Dendritic cell treated with granulocyte-macrophage colony-stimulating factor and Interleukin-4, amounts not matched to agents 40 ng/mL and 50 ng/mL, for 4 days (primary cell): ENCODE measurements around the gene ATP2A2.
A peak's percentile ranks its signal among the peaks of the same experiment; 100 is the strongest.
"Not testable (repeated sequence)": the region's sequence is repeated elsewhere in the genome, so short reads cannot be mapped to it uniquely, and the experiment has no call there.

ENCODE experiments used
- H3K27ac Mint-ChIP-seq: one replicate; pipeline ENCODE4 v1.8.0; 2022; ENCODE audit warnings: mild to moderate bottlenecking, mixed read lengths
- H3K27me3 Mint-ChIP-seq: one replicate; pipeline ENCODE4 v1.8.0; 2022; ENCODE audit warnings: mild to moderate bottlenecking, mixed read lengths
- H3K36me3 Mint-ChIP-seq: one replicate; pipeline ENCODE4 v1.8.0; 2022; ENCODE audit warnings: low read depth, mixed read lengths
- H3K4me1 Mint-ChIP-seq: one replicate; pipeline ENCODE4 v1.8.0; 2022; ENCODE audit warnings: low read depth, mixed read lengths
- H3K4me3 Mint-ChIP-seq: one replicate; pipeline ENCODE4 v1.8.0; 2022; ENCODE audit warnings: mild to moderate bottlenecking, moderate library complexity, mixed read lengths
- H3K9me3 Mint-ChIP-seq: one replicate; pipeline ENCODE4 v1.8.0; 2022; ENCODE audit warnings: mixed read lengths
- intact Hi-C: fragments of 100-400 bp; cut with micrococcal nuclease; formaldehyde crosslinking; loops from one replicate; pipeline ENCODE4 v1.15.0; 2022

Gene ATP2A2

DNA sequence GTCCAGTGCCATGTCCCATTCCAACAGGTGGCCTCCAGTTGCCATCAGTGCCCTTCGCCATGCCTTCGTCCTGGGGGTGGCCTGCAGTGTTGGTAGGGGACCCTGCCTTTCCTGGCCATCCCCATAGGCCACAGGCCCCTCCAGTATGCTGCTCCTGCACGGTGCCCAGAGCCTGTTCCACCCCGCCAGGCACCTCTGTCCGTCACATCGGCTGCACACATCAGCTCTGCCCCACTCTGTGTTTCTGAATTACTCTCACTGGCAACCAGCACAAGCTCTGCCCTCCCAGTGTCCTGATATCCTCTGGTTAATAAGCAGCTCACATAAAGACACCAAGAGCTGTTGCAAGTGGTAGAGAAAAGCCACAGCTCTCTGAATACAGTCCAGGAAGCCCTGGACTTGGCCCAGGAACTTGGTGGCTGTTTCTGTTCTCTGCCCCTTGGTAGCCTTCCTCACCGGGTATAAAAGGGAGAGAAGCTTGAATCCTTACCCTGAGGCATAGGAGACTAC lies 31.3 kb upstream of the ATP2A2 start:
- Mint-ChIP-seq H3K27me3 (peaks cover 3% of the 10 kb centered on the region), H3K36me3 (no peaks in the 10 kb centered on the region), H3K9me3 (no peaks in the 10 kb centered on the region), H3K27ac (peak overlapping the region; percentile 56), H3K4me1 (peaks cover 29% of the 10 kb centered on the region), H3K4me3 (no peak overlapping the region)
- intact Hi-C loops: no loop called here

DNA sequence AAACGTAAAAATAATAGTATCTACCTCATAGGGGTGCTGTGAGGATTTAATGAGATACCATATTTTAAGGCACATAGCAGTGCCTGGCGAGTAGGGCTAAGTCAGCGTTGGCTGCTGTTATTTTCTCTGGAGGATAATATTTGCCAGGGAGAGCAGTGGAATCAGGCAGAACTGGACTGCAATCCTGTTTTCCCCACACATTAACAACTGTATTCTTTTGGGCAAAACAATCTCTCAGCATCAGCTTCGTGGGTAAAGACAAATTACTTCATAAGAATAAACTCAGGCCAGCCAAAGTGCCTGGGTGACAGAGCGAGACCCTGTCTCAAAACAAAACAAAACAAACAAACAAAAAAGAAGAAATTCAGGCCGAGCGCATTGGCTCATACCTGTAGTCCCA lies 29.7 kb upstream of the ATP2A2 start:
- intact Hi-C loops: no loop called here
- H3K4me3 Mint-ChIP-seq: no peak overlapping the region
- no peaks in the 10 kb centered on the region for H3K36me3 Mint-ChIP-seq
- peaks cover 35% of the 10 kb centered on the region for H3K4me1 Mint-ChIP-seq
- H3K9me3 Mint-ChIP-seq: no peaks in the 10 kb centered on the region
- no peak overlapping the region for H3K27ac Mint-ChIP-seq
- H3K27me3 Mint-ChIP-seq: peaks cover 3% of the 10 kb centered on the region

GRCh38 chr12:110252716-110253115 lies 28.3 kb upstream of the ATP2A2 start:
- Mint-ChIP-seq H3K9me3 (no peaks in the 10 kb centered on the region), H3K27me3 (peaks cover 3% of the 10 kb centered on the region), H3K27ac (peak overlapping the region; percentile 79), H3K4me1 (peaks cover 46% of the 10 kb centered on the region), H3K4me3 (no peak overlapping the region), H3K36me3 (no peaks in the 10 kb centered on the region)
- intact Hi-C loops: no loop called here

GRCh38 chr12:110253176-110253575 lies 27.9 kb upstream of the ATP2A2 start:
- Mint-ChIP-seq H3K4me1 (peaks cover 46% of the 10 kb centered on the region), H3K27ac (peak overlapping the region; percentile 79), H3K4me3 (peak overlapping the region; percentile 17), H3K27me3 (peaks cover 3% of the 10 kb centered on the region), H3K9me3 (no peaks in the 10 kb centered on the region), H3K36me3 (no peaks in the 10 kb centered on the region)
- intact Hi-C loops: no loop called here

DNA sequence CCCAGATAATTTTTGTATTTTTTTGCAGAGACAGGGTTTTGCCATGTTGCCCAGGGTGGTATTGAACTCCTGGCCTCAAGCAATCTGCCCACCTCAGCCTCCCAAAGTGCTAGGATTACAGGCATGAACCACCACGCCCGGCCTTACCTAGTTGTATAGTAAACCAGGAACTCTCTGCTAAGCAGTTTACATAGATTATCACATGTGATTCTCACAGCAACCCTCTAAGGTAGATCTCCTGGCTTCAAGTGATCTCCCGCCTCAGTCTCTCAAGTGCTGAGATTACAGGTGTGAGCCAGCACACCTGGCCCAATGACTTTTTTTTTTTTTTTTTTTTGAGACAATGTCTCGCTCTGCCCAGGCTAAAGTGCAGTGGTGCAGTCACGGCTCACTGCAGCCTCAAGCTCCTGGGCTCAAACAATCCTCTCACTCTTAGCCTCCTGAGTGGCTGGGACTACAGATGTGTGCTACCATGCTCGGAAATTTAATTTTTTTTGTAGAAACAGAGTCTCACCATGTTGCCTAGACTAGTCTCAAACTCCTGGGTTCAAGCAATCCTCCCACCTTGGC lies 26.0 kb upstream of the ATP2A2 start:
- no peaks in the 10 kb centered on the region for H3K36me3 Mint-ChIP-seq
- peaks cover 30% of the 10 kb centered on the region for H3K4me1 Mint-ChIP-seq
- no peaks in the 10 kb centered on the region for H3K9me3 Mint-ChIP-seq
- peaks cover 3% of the 10 kb centered on the region for H3K27me3 Mint-ChIP-seq
- no peak overlapping the region for H3K4me3 Mint-ChIP-seq
- intact Hi-C loops: no loop called here
- H3K27ac Mint-ChIP-seq: peak overlapping the region; percentile 85

GRCh38 chr12:110255890-110256456 lies 25.1 kb upstream of the ATP2A2 start:
- Mint-ChIP-seq H3K4me1 (peaks cover 26% of the 10 kb centered on the region), H3K27ac (peak overlapping the region; percentile 85)
- H3K9me3 Mint-ChIP-seq, H3K36me3 Mint-ChIP-seq, H3K27me3 Mint-ChIP-seq, H3K4me3 Mint-ChIP-seq: not testable (repeated sequence)
- intact Hi-C loops: loop anchor here (2.0 kb wide), 1 partner anchor 25 kb away; the partner anchor contains the start of gene ATP2A2

- Mint-ChIP-seq H3K4me1 (peaks cover 26% of the 10 kb centered on the region), H3K36me3 (no peaks in the 10 kb centered on the region), H3K27ac (peak overlapping the region; percentile 85), H3K27me3 (no peaks in the 10 kb centered on the region), H3K9me3 (no peaks in the 10 kb centered on the region), H3K4me3 (peak overlapping the region; percentile 37)
- intact Hi-C loops: loop anchor here (2.0 kb wide), 1 partner anchor 24 kb away; the partner anchor contains the start of gene ATP2A2
Measured at GRCh38 chr12:110256780-110257431, 24.1 kb upstream of the ATP2A2 start.

GRCh38 chr12:110258466-110258865 lies 22.6 kb upstream of the ATP2A2 start:
- H3K27me3 Mint-ChIP-seq: no peaks in the 10 kb centered on the region
- H3K36me3 Mint-ChIP-seq: no peaks in the 10 kb centered on the region
- peaks cover 26% of the 10 kb centered on the region for H3K4me1 Mint-ChIP-seq
- intact Hi-C loops: no loop called here
- peak overlapping the region; percentile 85 for H3K27ac Mint-ChIP-seq
- H3K4me3 Mint-ChIP-seq: no peak overlapping the region
- no peaks in the 10 kb centered on the region for H3K9me3 Mint-ChIP-seq

DNA sequence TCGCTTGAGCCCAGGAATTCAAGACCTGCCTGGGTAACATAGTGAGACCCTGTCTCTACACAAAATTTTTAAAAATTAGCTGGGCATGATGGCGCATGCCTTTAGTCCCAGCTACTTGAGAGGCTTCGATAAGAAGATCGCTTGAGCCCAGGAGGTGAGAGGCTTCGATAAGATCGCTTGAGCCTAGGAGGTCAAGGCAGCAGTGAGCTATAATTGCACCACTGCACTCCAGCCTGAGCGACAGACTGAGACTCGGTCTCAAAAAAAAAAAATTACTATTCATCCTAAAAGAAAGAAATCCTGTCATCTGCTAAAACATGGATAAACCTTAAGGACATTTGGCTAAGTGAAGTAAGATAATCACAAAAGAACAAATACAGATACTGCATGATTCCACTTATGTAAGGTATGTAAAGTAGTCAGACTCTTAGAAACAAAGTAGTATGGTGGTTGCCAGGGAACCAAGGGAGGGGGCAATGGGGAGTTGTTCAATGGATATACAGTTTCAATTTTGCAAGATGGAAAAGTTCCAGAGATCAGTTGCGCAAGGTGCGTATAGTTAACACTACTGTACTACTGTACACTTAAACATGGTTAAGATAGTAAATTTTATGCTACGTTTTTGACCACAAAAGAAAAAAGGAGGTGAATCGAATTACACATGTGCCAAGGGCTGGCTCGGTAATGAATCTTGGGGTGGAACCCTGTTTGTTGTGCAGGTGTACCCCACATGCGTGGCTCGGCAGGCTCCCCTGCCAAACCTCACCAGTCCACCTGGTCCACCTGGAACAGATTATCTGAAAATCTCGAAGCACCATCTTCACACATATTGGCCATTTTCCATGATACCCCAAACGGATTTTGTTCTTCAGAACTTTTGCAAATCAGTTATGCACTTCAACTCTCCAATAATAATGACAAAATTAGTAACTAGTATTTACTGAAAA lies 18.3 kb upstream of the ATP2A2 start:
- no peaks in the 10 kb centered on the region for H3K27me3 Mint-ChIP-seq
- no peak overlapping the region for H3K4me3 Mint-ChIP-seq
- peaks cover 21% of the 10 kb centered on the region for H3K4me1 Mint-ChIP-seq
- no peaks in the 10 kb centered on the region for H3K36me3 Mint-ChIP-seq
- intact Hi-C loops: no loop called here
- no peaks in the 10 kb centered on the region for H3K9me3 Mint-ChIP-seq
- no peak overlapping the region for H3K27ac Mint-ChIP-seq

GRCh38 chr12:110266381-110266960 lies 14.6 kb upstream of the ATP2A2 start:
- no peak overlapping the region for H3K4me3 Mint-ChIP-seq
- H3K9me3 Mint-ChIP-seq: no peaks in the 10 kb centered on the region
- H3K4me1 Mint-ChIP-seq: peaks cover 37% of the 10 kb centered on the region
- intact Hi-C loops: no loop called here
- H3K27ac Mint-ChIP-seq: peak overlapping the region; percentile 55
- peaks cover 6% of the 10 kb centered on the region for H3K27me3 Mint-ChIP-seq
- H3K36me3 Mint-ChIP-seq: no peaks in the 10 kb centered on the region

DNA sequence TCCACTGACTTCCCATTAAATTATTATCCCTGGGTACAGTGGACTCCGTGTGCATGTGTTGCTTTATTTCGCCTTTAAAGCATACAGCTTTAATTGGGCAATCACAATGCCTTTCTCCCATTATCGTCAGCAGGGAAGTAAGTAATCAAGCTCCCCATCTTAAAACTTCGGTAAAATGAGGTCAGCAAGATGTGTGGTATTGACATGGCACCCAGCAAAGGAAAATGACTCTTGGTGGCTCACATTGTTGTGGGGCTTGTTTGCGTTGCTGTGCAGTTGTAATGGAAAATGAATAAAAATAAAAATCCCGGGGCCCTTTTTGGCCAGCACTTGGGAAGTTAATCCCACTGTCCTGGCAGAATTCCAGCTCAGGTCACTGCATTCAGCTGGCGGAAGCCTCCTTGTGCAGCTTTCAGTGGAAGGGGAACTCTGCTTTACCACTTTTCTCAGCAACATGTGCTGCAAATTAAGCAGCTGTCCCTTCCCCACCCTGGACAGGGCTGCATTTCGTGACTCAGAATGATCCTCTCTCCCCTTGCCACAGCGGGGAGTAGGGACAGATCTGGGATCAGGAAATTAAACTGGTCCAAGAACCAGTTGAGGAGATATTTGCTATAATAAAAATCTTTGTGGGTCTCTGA lies 13.9 kb upstream of the ATP2A2 start:
- no peaks in the 10 kb centered on the region for H3K9me3 Mint-ChIP-seq
- H3K4me3 Mint-ChIP-seq: no peak overlapping the region
- H3K36me3 Mint-ChIP-seq: no peaks in the 10 kb centered on the region
- H3K27ac Mint-ChIP-seq: peak overlapping the region; percentile 55
- intact Hi-C loops: no loop called here
- peaks cover 37% of the 10 kb centered on the region for H3K4me1 Mint-ChIP-seq
- H3K27me3 Mint-ChIP-seq: peaks cover 6% of the 10 kb centered on the region

DNA sequence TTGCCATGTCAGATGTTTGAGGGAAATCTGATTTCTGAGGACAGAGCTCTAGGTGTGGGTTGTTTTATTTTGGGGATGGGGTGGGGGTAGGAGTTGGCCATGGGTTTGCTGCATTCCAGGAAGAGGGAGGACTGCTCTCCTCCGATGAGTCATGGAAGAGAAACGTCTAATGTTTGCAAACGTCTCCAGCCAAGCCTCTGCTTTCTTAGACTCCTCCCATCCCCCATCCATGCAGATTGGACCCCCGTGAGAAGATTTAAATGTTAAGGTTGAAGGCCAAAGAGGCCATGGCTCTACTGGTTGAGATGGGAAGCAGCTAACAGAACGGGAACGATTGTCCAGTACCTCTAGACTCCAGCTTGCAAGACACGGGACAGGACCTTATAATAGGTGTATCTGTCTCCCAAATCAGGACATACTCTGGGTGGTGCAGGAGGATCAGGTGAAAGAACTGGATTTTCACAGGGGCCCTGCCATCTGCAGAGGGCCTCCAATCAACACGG lies 11.4 kb upstream of the ATP2A2 start:
- H3K4me1 Mint-ChIP-seq: peaks cover 28% of the 10 kb centered on the region
- H3K9me3 Mint-ChIP-seq: no peaks in the 10 kb centered on the region
- intact Hi-C loops: no loop called here
- H3K27me3 Mint-ChIP-seq: peaks cover 8% of the 10 kb centered on the region
- H3K27ac Mint-ChIP-seq: no peak overlapping the region
- no peak overlapping the region for H3K4me3 Mint-ChIP-seq
- no peaks in the 10 kb centered on the region for H3K36me3 Mint-ChIP-seq
